Measurements from ENCODE around the gene GUCY1A1.

Gene GUCY1A1

DNA sequence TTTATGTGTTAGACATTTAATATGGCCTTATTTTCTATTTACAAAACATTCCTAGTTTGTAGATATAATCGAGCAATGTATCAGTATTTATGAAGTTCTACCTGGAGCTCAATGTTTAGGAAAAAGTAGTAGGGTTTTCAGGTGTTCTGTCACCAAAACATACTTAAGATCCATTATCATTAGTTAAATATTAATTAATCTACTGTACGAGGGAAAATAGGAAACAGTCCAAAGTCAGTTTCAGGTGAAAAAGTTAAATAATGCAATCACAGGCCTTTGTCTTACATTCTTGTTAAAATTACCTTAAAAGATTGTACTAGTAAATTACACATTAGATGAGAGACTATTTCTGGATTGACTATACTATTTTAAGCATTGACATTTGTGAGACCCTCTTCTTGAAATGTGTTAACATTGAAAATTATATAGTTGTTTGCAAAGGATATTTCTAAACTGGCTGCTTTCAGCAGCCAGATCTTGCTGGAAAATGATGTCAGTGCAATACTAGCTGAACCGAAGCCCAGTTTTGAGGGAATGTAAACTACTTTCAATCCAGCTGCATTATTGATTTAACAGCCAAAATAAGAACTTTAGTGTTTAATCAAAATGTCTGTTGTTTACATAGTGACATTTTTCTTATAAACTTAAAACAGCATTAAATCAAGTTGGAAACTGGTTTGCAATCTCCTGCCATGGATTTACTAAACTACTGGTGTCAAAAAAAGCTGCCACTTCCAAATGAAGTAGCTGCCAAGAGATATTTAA lies 111.5 kb downstream of the GUCY1A1 start:
- DNase-seq (ENCODE audit: low read depth), result no peak

DNA sequence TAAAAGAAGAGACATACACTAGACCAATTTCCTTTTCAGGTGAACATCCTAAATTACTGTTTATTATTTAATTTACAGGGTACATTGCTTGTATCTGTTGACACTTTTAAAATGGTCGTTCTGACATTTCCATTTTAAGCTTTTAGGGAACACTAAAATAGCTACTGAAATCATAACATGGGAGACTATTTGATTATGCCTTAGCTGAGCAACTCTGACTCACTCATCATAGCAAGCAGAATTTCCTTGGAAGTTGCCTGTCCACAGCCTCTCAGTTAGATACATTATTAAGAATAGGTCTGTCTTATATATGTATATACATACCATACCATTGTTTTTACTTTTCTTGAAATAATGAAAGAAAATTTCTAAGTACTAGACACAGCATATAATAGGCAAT lies 114.1 kb downstream of the GUCY1A1 start:
- DNase-seq (ENCODE audit: low read depth), result no peak

GRCh38 chr4:155781249-155781831 lies 114.7 kb downstream of the GUCY1A1 start:
- DNase-seq (ENCODE audit: low read depth), result no peak
